AG09319 (cell line): ENCODE data around the gene COL23A1.

Experiments
- DNase-seq: peaks from one replicate; pipeline ENCODE4 v3.0.0-alpha.2; 2010; ENCODE audit warnings: low read depth; ENCODE audit errors: extremely low read depth
- CTCF ChIP-seq: IDR thresholded peaks from 2 replicates; pipeline ENCODE4 v1.5.1; 2011; ENCODE audit warnings: low read depth, mild to moderate bottlenecking, inconsistent platforms, low read length, moderate library complexity

The COL23A1 gene

GRCh38 chr5:178383919-178384815 is 206.0 kb downstream of the COL23A1 start:
- TF ChIP-seq CTCF, result no peak
- DNase-seq, result no peak

GRCh38 chr5:178383301-178383918 is 206.8 kb downstream of the COL23A1 start:
- no peak for DNase-seq
- TF ChIP-seq CTCF, result no peak

- no peak for TF ChIP-seq CTCF
- DNase-seq, result no peak
Measured at GRCh38 chr5:178382754-178383164, 207.4 kb downstream of the COL23A1 start.

- no peak for DNase-seq
- no peak for TF ChIP-seq CTCF
Measured at GRCh38 chr5:178381921-178382695, 208.1 kb downstream of the COL23A1 start.

- no peak for TF ChIP-seq CTCF
- no peak for DNase-seq
Measured at GRCh38 chr5:178381206-178381605, 209.0 kb downstream of the COL23A1 start.

GRCh38 chr5:178380541-178381074 is 209.6 kb downstream of the COL23A1 start:
- no peak for DNase-seq
- TF ChIP-seq CTCF, result no peak

GRCh38 chr5:178380086-178380485 is 210.1 kb downstream of the COL23A1 start:
- no peak for TF ChIP-seq CTCF
- no peak for DNase-seq
